H1 (cell line): ENCODE results near the gene ZNF423. TPM values are rescaled to one million over a fixed set of nuclear protein-coding genes. Genes with fewer than 3 reads are reported as not detected.

Experiments
- CTCF ChIA-PET: fragments of 300-600 bp; sonication (Branson Sonifier 250); formaldehyde crosslinking; loops from one replicate; lab custom pipeline; 2021; ENCODE audit not compliant: partially characterized antibody; lab: Charles Lee
- POLR2A ChIA-PET: fragments of 300-600 bp; sonication (Branson Sonifier 250); formaldehyde crosslinking; loops from one replicate; lab custom pipeline; 2021; ENCODE audit warnings: inconsistent platforms; ENCODE audit not compliant: partially characterized antibody; lab: Charles Lee
- DNase-seq, 2 experiments: peaks; one replicate each; pipeline versions ENCODE4 v3.0.0 to v3.0.0-alpha.2; 2010 to 2022; ENCODE audit warnings: low spot score in 2 of 2, low read depth in 1 of 2, mixed read lengths in 1 of 2
- FAIRE-seq: peaks from 2 replicates; lab custom pipeline; 2011; peaks lifted over from hg19 to GRCh38; lab: Jason Lieb, UNC
- H2AFZ ChIP-seq: 2 replicates; pipeline ENCODE4 v1.8.1; 2012; ENCODE audit warnings: low read length, inconsistent platforms
- H2AK5ac ChIP-seq: 2 replicates; pipeline ENCODE4 v1.6.1; 2013; ENCODE audit warnings: low read depth, low read length
- H2BK120ac ChIP-seq: replicated peaks from 2 replicates; pipeline ENCODE3; 2013; ENCODE audit warnings: low read depth, low read length, inconsistent platforms
- H2BK12ac ChIP-seq: 2 replicates; pipeline ENCODE4 v1.6.1; 2013; ENCODE audit warnings: low read depth, low read length
- H2BK15ac ChIP-seq: 2 replicates; pipeline ENCODE4 v1.6.1; 2013; ENCODE audit warnings: low read length
- H2BK20ac ChIP-seq: 2 replicates; pipeline ENCODE4 v1.6.1; 2013; ENCODE audit warnings: low read length
- H2BK5ac ChIP-seq: 2 replicates; pipeline ENCODE4 v1.6.1; 2013; ENCODE audit warnings: low read depth, low read length
- H3K14ac ChIP-seq: 2 replicates; pipeline ENCODE4 v1.6.1; 2013; ENCODE audit warnings: inconsistent platforms; ENCODE audit not compliant: insufficient read length
- H3K18ac ChIP-seq: 2 replicates; pipeline ENCODE4 v1.6.1; 2013; ENCODE audit warnings: low read length; ENCODE audit errors: extremely low read depth
- H3K23ac ChIP-seq: 2 replicates; pipeline ENCODE4 v1.6.1; 2013; ENCODE audit warnings: inconsistent platforms; ENCODE audit not compliant: insufficient read length
- H3K23me2 ChIP-seq: 2 replicates; pipeline ENCODE4 v1.6.1; 2013; ENCODE audit warnings: low read depth, low read length
- H3K27ac ChIP-seq: 2 replicates; pipeline ENCODE4 v1.6.1; 2011; ENCODE audit warnings: low read depth, low read length, inconsistent platforms
- H3K27me3 ChIP-seq, 4 experiments: replicated peaks in 1 of 4; 1 replicate in 1 of 4; 2 replicates in 3 of 4; pipeline versions ENCODE4 v1.6.1 to v1.8.1; 2011 to 2013; ENCODE audit warnings: low read length in 3 of 4, mild to moderate bottlenecking in 3 of 4, inconsistent platforms in 2 of 4, mixed read lengths in 2 of 4, moderate library complexity in 1 of 4; ENCODE audit not compliant: control insufficient read depth in 3 of 4, insufficient read depth in 3 of 4; ENCODE audit errors: extremely low read depth in 1 of 4
- H3K36me3 ChIP-seq, 4 experiments: 2 replicates each; pipeline versions ENCODE4 v1.6.1 to v1.8.1; 2011 to 2013; ENCODE audit warnings: mild to moderate bottlenecking in 4 of 4, low read length in 3 of 4, moderate library complexity in 2 of 4, control low read depth in 1 of 4, inconsistent platforms in 1 of 4; ENCODE audit not compliant: insufficient read depth in 4 of 4, control insufficient read depth in 2 of 4
- H3K4ac ChIP-seq: replicated peaks from 2 replicates; pipeline ENCODE3; 2013; ENCODE audit warnings: low read length, low read depth, mixed read lengths, inconsistent platforms; ENCODE audit not compliant: insufficient read length
- H3K4me1 ChIP-seq, 4 experiments: replicated peaks in 1 of 4; 1 replicate in 1 of 4; 2 replicates in 3 of 4; pipeline versions ENCODE4 v1.6.1 to v1.8.1; 2011 to 2013; ENCODE audit warnings: low read length in 3 of 4, inconsistent platforms in 2 of 4, mixed read lengths in 1 of 4; ENCODE audit not compliant: insufficient read depth in 4 of 4, control insufficient read depth in 3 of 4
- H3K4me2 ChIP-seq, 2 experiments: 2 replicates each; pipeline versions ENCODE4 v1.6.1 to v1.8.1; 2011 to 2013; ENCODE audit warnings: low read depth in 2 of 2, low read length in 2 of 2, control low read depth in 1 of 2, inconsistent platforms in 1 of 2, mild to moderate bottlenecking in 1 of 2; ENCODE audit not compliant: insufficient read depth in 1 of 2
- H3K4me3 ChIP-seq, 4 experiments: fragments of 200-600, 300-600 bp in 1 of 4; sonication (generic), shearing (Covaris generic), sonication (Bioruptor Twin) in 1 of 4; 2 replicates each; pipeline versions ENCODE4 v1.5.1 to v1.8.1; 2011 to 2016; ENCODE audit warnings: low read length in 4 of 4, low read depth in 3 of 4, control low read depth in 2 of 4, inconsistent platforms in 2 of 4, mild to moderate bottlenecking in 2 of 4, mixed read lengths in 1 of 4, moderate library complexity in 1 of 4; ENCODE audit not compliant: insufficient read depth in 2 of 4; ENCODE audit errors: extremely low read depth in 1 of 4
- H3K56ac ChIP-seq: replicated peaks from 2 replicates; pipeline ENCODE3; 2013; ENCODE audit warnings: low read depth, mild to moderate bottlenecking, mixed read lengths, low read length, inconsistent platforms; ENCODE audit not compliant: insufficient read length
- H3K79me1 ChIP-seq: 2 replicates; pipeline ENCODE4 v1.6.1; 2013; ENCODE audit warnings: low read depth, low read length, control low read depth
- H3K79me2 ChIP-seq, 2 experiments: 2 replicates each; pipeline versions ENCODE4 v1.6.1 to v1.8.1; 2012 to 2013; ENCODE audit warnings: low read length in 2 of 2, mild to moderate bottlenecking in 2 of 2, inconsistent platforms in 1 of 2; ENCODE audit not compliant: insufficient read depth in 2 of 2, control insufficient read depth in 1 of 2
- H3K9ac ChIP-seq, 4 experiments: replicated peaks in 1 of 4; 1 replicate in 1 of 4; 2 replicates in 3 of 4; pipeline versions ENCODE4 v1.6.1 to v1.8.1; 2011 to 2013; ENCODE audit warnings: low read depth in 3 of 4, low read length in 3 of 4, control low read depth in 2 of 4, mild to moderate bottlenecking in 2 of 4, moderate library complexity in 2 of 4, inconsistent platforms in 1 of 4; ENCODE audit errors: extremely low read depth in 1 of 4
- H3K9me3 ChIP-seq, 2 experiments: 2 replicates each; pipeline versions ENCODE4 v1.6.1 to v1.8.1; 2012 to 2013; ENCODE audit warnings: mild to moderate bottlenecking in 2 of 2, moderate library complexity in 2 of 2, control low read depth in 1 of 2, inconsistent platforms in 1 of 2, low read depth in 1 of 2, low read length in 1 of 2, mixed read lengths in 1 of 2; ENCODE audit not compliant: insufficient read depth in 2 of 2
- H4K20me1 ChIP-seq, 2 experiments: replicated peaks in 1 of 2; 2 replicates each; pipeline versions ENCODE3 to v1.8.1; 2011 to 2013; ENCODE audit warnings: inconsistent platforms in 2 of 2, low read length in 2 of 2, mild to moderate bottlenecking in 1 of 2; ENCODE audit not compliant: insufficient read depth in 2 of 2, control insufficient read depth in 1 of 2
- H4K5ac ChIP-seq: 2 replicates; pipeline ENCODE4 v1.6.1; 2013; ENCODE audit warnings: low read length, low read depth, mixed read lengths, inconsistent platforms; ENCODE audit not compliant: insufficient read length
- H4K8ac ChIP-seq: 2 replicates; pipeline ENCODE4 v1.8.0; 2013; ENCODE audit warnings: mild to moderate bottlenecking, moderate library complexity, low read length, inconsistent platforms; ENCODE audit not compliant: insufficient read depth; ENCODE audit errors: extremely low read depth
- H4K91ac ChIP-seq: replicated peaks from 2 replicates; pipeline ENCODE3; 2013; ENCODE audit warnings: low read length, mixed read lengths, inconsistent platforms; ENCODE audit not compliant: insufficient read length
- BACH1 ChIP-seq: IDR thresholded peaks from 2 replicates; pipeline ENCODE4 v1.6.1; 2012; ENCODE audit warnings: low read length, improper control_type of control experiment
- CEBPB ChIP-seq: IDR thresholded peaks from 2 replicates; pipeline ENCODE4 v1.6.1; 2012; ENCODE audit warnings: low read depth, low read length
- CHD1 ChIP-seq: IDR thresholded peaks from 2 replicates; pipeline ENCODE4 v1.6.1; 2012; ENCODE audit warnings: low read depth, low read length, improper control_type of control experiment
- E2F6 ChIP-seq: IDR thresholded peaks from 2 replicates; pipeline ENCODE4 v1.6.1; 2012; ENCODE audit warnings: inconsistent platforms
- EGR1 ChIP-seq: IDR thresholded peaks from 2 replicates; pipeline ENCODE4 v1.6.1; 2011; ENCODE audit warnings: low read depth, low read length, borderline replicate concordance
- FOSL1 ChIP-seq: IDR thresholded peaks from 2 replicates; pipeline ENCODE4 v1.6.1; 2011; ENCODE audit warnings: mild to moderate bottlenecking, low read depth, low read length, moderate library complexity; ENCODE audit not compliant: insufficient read depth
- KDM4A ChIP-seq: IDR thresholded peaks from one replicate; pipeline ENCODE4 v1.7.1; 2012; ENCODE audit warnings: low read depth, mild to moderate bottlenecking, moderate library complexity, low read length, inconsistent platforms; ENCODE audit not compliant: severe bottlenecking
- MAFK ChIP-seq: IDR thresholded peaks from 2 replicates; pipeline ENCODE4 v1.6.1; 2012; ENCODE audit warnings: low read depth, mild to moderate bottlenecking, improper control_type of control experiment, low read length
- RBBP5 ChIP-seq: IDR thresholded peaks from 2 replicates; pipeline ENCODE4 v1.7.1; 2012; ENCODE audit warnings: low read depth, mild to moderate bottlenecking, inconsistent platforms, low read length, moderate library complexity, borderline replicate concordance
- SIN3A ChIP-seq, 2 experiments: IDR thresholded peaks in 1 of 2; conservative IDR thresholded peaks in 1 of 2; 2 replicates each; pipeline ENCODE4 v1.6.1; 2011 to 2012; ENCODE audit warnings: low read length in 2 of 2, improper control_type of control experiment in 1 of 2, low read depth in 1 of 2, mild to moderate bottlenecking in 1 of 2
- TAF1 ChIP-seq: IDR thresholded peaks from 2 replicates; pipeline ENCODE4 v1.6.1; 2011; ENCODE audit warnings: mild to moderate bottlenecking, low read depth, low read length
- WGBS, 2 experiments: shearing (Covaris generic) in 1 of 2; methylation state at CpG; one replicate each; pipeline versions ENCODE4 v1.1.6 to v1.1.7; 2013 to 2015; ENCODE audit warnings: low lambda C conversion rate in 2 of 2, mixed read lengths in 2 of 2, inconsistent platforms in 1 of 2, low coverage in 1 of 2, missing lambda C conversion rate in 1 of 2; ENCODE audit not compliant: insufficient replicate concordance in 2 of 2, insufficient coverage in 1 of 2, insufficient read length in 1 of 2; ENCODE audit errors: extremely low coverage in 1 of 2, missing lambda C conversion rate in 1 of 2; 5-methylcytosine and 5-hydroxymethylcytosine counted together
- polyA plus RNA-seq, 7 experiments: library from polyadenylated mRNA; depleted of rRNA in 3 of 7; stranded (reverse) in 5 of 7; unstranded in 2 of 7; fragments of >200 nt in 5 of 7; fragments of 200-250 nt in 2 of 7; gene quantifications; 1 replicate in 5 of 7; 2 replicates in 1 of 7; 4 replicates in 1 of 7; pipeline versions ENCODE4 v1.2.1 to v1.2.3, GENCODE V29; 2011 to 2013; ENCODE audit warnings: missing spikeins in 2 of 7, mixed read lengths in 2 of 7
- total RNA-seq: library from RNA; stranded (reverse); fragmentation: NEBNext Ultra II Directional; extraction: Animal tissue kit (Norgen Biotek cat#: 25700); gene quantifications from 2 replicates; pipeline ENCODE4 v1.2.1, GENCODE V29; 2021
- TF ChIP-seq, protein P1 (sequence below): IDR thresholded peaks from 2 replicates; pipeline ENCODE4 v1.6.1; 2012; ENCODE audit warnings: low read length, inconsistent platforms

The ZNF423 gene
- total and polyA plus RNA-seq, 2 of the 8 experiments (the other 6 are each of a cell fraction or from before 2014, with no cell fraction given) = 38.2 to 52.3 TPM

DNA sequence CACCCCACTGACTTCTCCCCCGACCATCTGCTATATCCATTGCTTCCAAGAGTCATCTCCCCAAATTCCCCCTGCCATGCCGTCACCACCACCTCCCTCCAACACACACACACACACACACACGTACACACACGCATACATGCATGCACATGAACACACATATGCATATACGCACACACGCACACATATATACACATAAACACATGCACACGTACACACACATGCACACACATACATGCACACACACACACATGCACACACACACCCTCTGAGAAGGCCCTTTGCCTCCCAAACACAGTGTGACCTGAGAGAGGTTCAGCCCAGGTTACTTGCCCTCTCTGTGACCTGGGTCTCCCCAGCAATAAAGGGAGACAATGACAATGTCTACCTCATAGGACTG lies 95.1 kb downstream of the ZNF423 start:
- Histone ChIP-seq H4K8ac (no peak overlapping the region), H3K4me1 (peaks cover 5 to 17% (median 10%) of the 10 kb centered on the region in 4 experiments; a peak in 5 of 7 replicates), H3K4ac (no peak overlapping the region), H4K5ac (no peak overlapping the region), H3K27me3 (no peaks in the 10 kb centered on the region), H3K4me2 (no peak overlapping the region), H2BK15ac (no peak overlapping the region; the same call in 1 of the 2 replicates), H3K36me3 (no peaks in the 10 kb centered on the region), H3K18ac (no peak overlapping the region; the same call in 1 of the 2 replicates), H3K27ac (no peak overlapping the region), H3K56ac (no peak overlapping the region), H3K14ac (no peak overlapping the region), H2AK5ac (no peak overlapping the region), H3K79me1 (peaks cover 18% of the 10 kb centered on the region), H3K9ac (no peak overlapping the region), H3K23me2 (peaks cover 7% of the 10 kb centered on the region; the same call in 1 of the 2 replicates), H2BK12ac (no peak overlapping the region), H3K9me3 (no peaks in the 10 kb centered on the region), H3K23ac (no peak overlapping the region), H3K4me3 (no peak overlapping the region), H2BK20ac (no peak overlapping the region), H3K79me2 (peaks cover 0 to 35% of the 10 kb centered on the region in 2 experiments; a peak in 2 of 4 replicates), H4K91ac (no peak overlapping the region), H2BK5ac (0 out of 2 replicates have a peak overlapping the region, but pooled peaks have one; percentile 24), H2AFZ (no peak overlapping the region), H4K20me1 (peaks cover 2 to 5% of the 10 kb centered on the region in 2 experiments), H2BK120ac (no peak overlapping the region)
- DNase-seq = no peak
- ChIA-PET POLR2A (no interaction called here), CTCF (no interaction called here)
- WGBS, 2 experiments = 82% methylated on average over 7 of the region's 7 CpGs; no CpG with 5 or more reads in 1 of the 2 experiments
- no peak for FAIRE-seq
- TF ChIP-seq EGR1 (no peak), CHD1 (no peak), BACH1 (no peak), SIN3A (conservative IDR thresholded peaks at IDR 0.05 in 1 of 2, IDR thresholded peaks at IDR 0.05 in 1 of 2; ENCODE audit: low read depth in 1 of 2, low read length in 2 of 2) (no peak), KDM4A (no peak), CEBPB (no peak), TAF1 (no peak), MAFK (no peak), E2F6 (no peak), RBBP5 (no peak), FOSL1 (no peak)
- TF ChIP-seq, protein P1, sequence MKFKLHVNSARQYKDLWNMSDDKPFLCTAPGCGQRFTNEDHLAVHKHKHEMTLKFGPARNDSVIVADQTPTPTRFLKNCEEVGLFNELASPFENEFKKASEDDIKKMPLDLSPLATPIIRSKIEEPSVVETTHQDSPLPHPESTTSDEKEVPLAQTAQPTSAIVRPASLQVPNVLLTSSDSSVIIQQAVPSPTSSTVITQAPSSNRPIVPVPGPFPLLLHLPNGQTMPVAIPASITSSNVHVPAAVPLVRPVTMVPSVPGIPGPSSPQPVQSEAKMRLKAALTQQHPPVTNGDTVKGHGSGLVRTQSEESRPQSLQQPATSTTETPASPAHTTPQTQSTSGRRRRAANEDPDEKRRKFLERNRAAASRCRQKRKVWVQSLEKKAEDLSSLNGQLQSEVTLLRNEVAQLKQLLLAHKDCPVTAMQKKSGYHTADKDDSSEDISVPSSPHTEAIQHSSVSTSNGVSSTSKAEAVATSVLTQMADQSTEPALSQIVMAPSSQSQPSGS = no peak
